Uterus (tissue), 4 donors: ENCODE results near the gene ANXA4. TPM values are rescaled to one million over a fixed set of nuclear protein-coding genes. Genes with fewer than 3 reads are reported as not detected.
A peak's percentile ranks its signal among the peaks of the same experiment; 100 is the strongest.

Experiments used
- DNase-seq, 2 donors: peaks; one replicate each; pipeline ENCODE4 v3.0.0-alpha.2; 2019 to 2020
- H3K27ac ChIP-seq, 2 donors: fragments of 200-600 bp; sonication (generic); 1 replicate in 1 of 2; 2 replicates in 1 of 2; pipeline ENCODE4 v1.5.1; 2016 to 2018
- H3K27me3 ChIP-seq, 2 donors: fragments of 200-600 bp; sonication (generic); one replicate each; pipeline ENCODE4 v1.5.1; 2018 to 2019; ENCODE audit warnings: control low read depth in 1 of 2
- H3K36me3 ChIP-seq, 2 donors: fragments of 200-600 bp; sonication (generic); one replicate each; pipeline ENCODE4 v1.5.1; 2019; ENCODE audit warnings: control low read depth in 1 of 2
- H3K4me1 ChIP-seq, 2 donors: fragments of 200-600 bp; sonication (generic); one replicate each; pipeline ENCODE4 v1.5.1; 2018 to 2019; ENCODE audit warnings: control low read depth in 1 of 2
- H3K4me3 ChIP-seq, 2 donors: fragments of 200-600 bp; sonication (generic); 1 replicate in 1 of 2; 2 replicates in 1 of 2; pipeline ENCODE4 v1.5.1; 2018 to 2019; ENCODE audit warnings: mild to moderate bottlenecking in 1 of 2
- H3K9me3 ChIP-seq, 2 donors: fragments of 200-600 bp; sonication (generic); one replicate each; pipeline ENCODE4 v1.5.1; 2019; ENCODE audit warnings: control low read depth in 1 of 2
- CTCF ChIP-seq, 4 experiments: fragments of 200-600 bp in 2 of 4; fragments of 450-650 bp in 2 of 4; sonication (generic) in 2 of 4; IDR thresholded peaks; one replicate each; pipeline ENCODE4 v1.5.1; 2016 to 2019; ENCODE audit warnings: antibody characterized with exemption in 4 of 4, mild to moderate bottlenecking in 2 of 4, moderate library complexity in 1 of 4
- POLR2A ChIP-seq, 2 donors: fragments of 450-650 bp; IDR thresholded peaks; one replicate each; pipeline ENCODE4 v1.6.1; 2016; ENCODE audit warnings: antibody characterized with exemption in 2 of 2, mild to moderate bottlenecking in 1 of 2, moderate library complexity in 1 of 2
- intact Hi-C: fragments of 100-400 bp; cut with DNase I; formaldehyde crosslinking; loops from one replicate; pipeline ENCODE4 v1.15.1; 2023; ENCODE audit warnings: low total_unique reads
- total RNA-seq, 4 donors: library from RNA; depleted of rRNA in 3 of 4; stranded (reverse); fragments of >200 nt in 3 of 4; gene quantifications; one replicate each; pipeline versions ENCODE4 v1.1.0 to v1.2.4, GENCODE V29; 2014 to 2023
- donor health status: DM: yes; HTN: yes; CAD: no.

The ANXA4 gene
- total RNA-seq, 4 donors from 2014 or later: 17.4 to 78.5 (median 32.4) TPM

- DNase-seq: no peak
- intact Hi-C loops: no loop called here
Measured at GRCh38 chr2:69742322-69742952, 503 bp downstream of the ANXA4 start.

GRCh38 chr2:69743847-69744264 is 1.9 kb downstream of the ANXA4 start:
- intact Hi-C loops: no loop called here
- no peaks in the 10 kb centered on the region for H3K27me3 ChIP-seq
- DNase-seq: no peak
- H3K9me3 ChIP-seq: no peaks in the 10 kb centered on the region
- peaks cover 0 to 4% of the 10 kb centered on the region in 2 donors for H3K4me1 ChIP-seq
- H3K36me3 ChIP-seq: no peaks in the 10 kb centered on the region
- H3K27ac ChIP-seq: no peak overlapping the region
- H3K4me3 ChIP-seq: no peak overlapping the region
- TF ChIP-seq POLR2A (IDR thresholded peaks at IDR 0.05) (no peak), CTCF (IDR thresholded peaks at IDR 0.05) (no peak)

More at GRCh38 chr2:69742322-69742952, 503 bp downstream of the ANXA4 start:
- peak overlapping the region; percentile 75 to 86 for H3K4me3 ChIP-seq
- no peaks in the 10 kb centered on the region for H3K9me3 ChIP-seq
- TF ChIP-seq CTCF (IDR thresholded peaks at IDR 0.05) (no peak), POLR2A (IDR thresholded peaks at IDR 0.05) (no peak)
- peaks cover 0 to 4% of the 10 kb centered on the region in 2 donors for H3K4me1 ChIP-seq
- no peaks in the 10 kb centered on the region for H3K36me3 ChIP-seq
- H3K27ac ChIP-seq: peak overlapping the region; percentile 93 to 96
- H3K27me3 ChIP-seq: no peaks in the 10 kb centered on the region

GRCh38 chr2:69744456-69744855 is 2.5 kb downstream of the ANXA4 start:
- no peak overlapping the region for H3K27ac ChIP-seq
- H3K9me3 ChIP-seq: no peaks in the 10 kb centered on the region
- H3K27me3 ChIP-seq: no peaks in the 10 kb centered on the region
- no peak overlapping the region for H3K4me3 ChIP-seq
- no peaks in the 10 kb centered on the region for H3K36me3 ChIP-seq
- intact Hi-C loops: no loop called here
- H3K4me1 ChIP-seq: peaks cover 0 to 4% of the 10 kb centered on the region in 2 donors
- TF ChIP-seq CTCF (IDR thresholded peaks at IDR 0.05): no peak
- no peak for TF ChIP-seq POLR2A (IDR thresholded peaks at IDR 0.05)
- DNase-seq: no peak

GRCh38 chr2:69745035-69745434 is 3.1 kb downstream of the ANXA4 start:
- H3K27me3 ChIP-seq: no peaks in the 10 kb centered on the region
- H3K36me3 ChIP-seq: no peaks in the 10 kb centered on the region
- TF ChIP-seq POLR2A (IDR thresholded peaks at IDR 0.05): no peak
- TF ChIP-seq CTCF (IDR thresholded peaks at IDR 0.05): no peak

GRCh38 chr2:69750246-69750645 is 8.3 kb downstream of the ANXA4 start:
- Histone ChIP-seq H3K4me3 (no peak overlapping the region), H3K36me3 (no peaks in the 10 kb centered on the region), H3K9me3 (no peaks in the 10 kb centered on the region), H3K27me3 (no peaks in the 10 kb centered on the region), H3K27ac (no peak overlapping the region), H3K4me1 (peaks cover 0 to 6% of the 10 kb centered on the region in 2 donors)
- DNase-seq: no peak
- TF ChIP-seq CTCF (IDR thresholded peaks at IDR 0.05): no peak
- no peak for TF ChIP-seq POLR2A (IDR thresholded peaks at IDR 0.05)
- intact Hi-C loops: no loop called here

More at GRCh38 chr2:69745035-69745434, 3.1 kb downstream of the ANXA4 start:
- Histone ChIP-seq H3K4me1 (peaks cover 0 to 4% of the 10 kb centered on the region in 2 donors), H3K27ac (no peak overlapping the region), H3K4me3 (no peak overlapping the region), H3K9me3 (no peaks in the 10 kb centered on the region)
- intact Hi-C loops: no loop called here
- no peak for DNase-seq
